NCI-H187 (cell line): ENCODE results near the gene RBMXL2.

Experiments
- DNase-seq, 2 experiments: peaks; one replicate each; lab custom pipeline; 2025; lab: John Stamatoyannopoulos, UW

RBMXL2 gene

GRCh38 chr11:7088921-7089320 lies at the start of gene RBMXL2:
Gene RBMXL2, plus strand, starts transcription at chr11:7088998. Its CDS starts 123 bp downstream, at chr11:7089121.
- no peak for DNase-seq

- no peak for DNase-seq
Measured at GRCh38 chr11:7046474-7047175, 42.2 kb upstream of the RBMXL2 start.

GRCh38 chr11:7050191-7050590 lies 38.6 kb upstream of the RBMXL2 start:
- no peak for DNase-seq

GRCh38 chr11:7056828-7057513 lies 31.8 kb upstream of the RBMXL2 start:
- no peak for DNase-seq

- no peak for DNase-seq
Measured at GRCh38 chr11:7057641-7058040, 31.2 kb upstream of the RBMXL2 start.

GRCh38 chr11:7060868-7061267 lies 27.9 kb upstream of the RBMXL2 start:
- DNase-seq: no peak

GRCh38 chr11:7062534-7062933 lies 26.3 kb upstream of the RBMXL2 start:
- no peak for DNase-seq

- peak; percentile 38 to 57 for DNase-seq
Measured at GRCh38 chr11:7072401-7073028, 16.3 kb upstream of the RBMXL2 start.

- DNase-seq: no peak
Measured at GRCh38 chr11:7077101-7077500, 11.7 kb upstream of the RBMXL2 start.

GRCh38 chr11:7079545-7080135 lies 9.2 kb upstream of the RBMXL2 start:
- no peak for DNase-seq

- no peak for DNase-seq
Measured at GRCh38 chr11:7080900-7081299, 7.9 kb upstream of the RBMXL2 start.

GRCh38 chr11:7081441-7081840 lies 7.4 kb upstream of the RBMXL2 start:
- DNase-seq: no peak

- no peak for DNase-seq
Measured at GRCh38 chr11:7089328-7090251, 792 bp downstream of the RBMXL2 start.

GRCh38 chr11:7098235-7098832 lies 9.5 kb downstream of the RBMXL2 start:
- peak in 1 of 2 experiments; percentile 5 for DNase-seq

GRCh38 chr11:7115780-7116179 lies 27.0 kb downstream of the RBMXL2 start:
- no peak for DNase-seq

- no peak for DNase-seq
Measured at GRCh38 chr11:7116370-7116769, 27.6 kb downstream of the RBMXL2 start.

- DNase-seq: no peak
Measured at GRCh38 chr11:7138051-7138450, 49.3 kb downstream of the RBMXL2 start.
